AG04450 (cell line): ENCODE results near the gene ITGB2. TPM values are rescaled to one million over a fixed set of nuclear protein-coding genes. Genes with fewer than 3 reads are reported as not detected.

Source experiments
- CTCF ChIA-PET: fragments of 300-600, 350-600 bp; formaldehyde crosslinking; extraction: SDS; loops from one replicate; lab custom pipeline; 2022; ENCODE audit warnings: antibody characterized with exemption, inconsistent platforms; lab: Charles Lee
- POLR2A ChIA-PET: fragments of 350-600 bp; formaldehyde crosslinking; extraction: SDS; loops from one replicate; lab custom pipeline; 2021; ENCODE audit warnings: antibody characterized with exemption, inconsistent platforms; lab: Yijun Ruan, JAX
- DNase-seq: peaks from one replicate; pipeline ENCODE4 v3.0.0-alpha.2; 2011; ENCODE audit warnings: low read depth, low spot score
- H3K27ac ChIP-seq: one replicate; pipeline ENCODE4 v1.5.1; 2012; ENCODE audit warnings: low read depth, low read length, control low read depth
- H3K27me3 ChIP-seq: one replicate; pipeline ENCODE4 v1.6.0; 2012; ENCODE audit warnings: low read length; ENCODE audit not compliant: control insufficient read depth, insufficient read depth
- H3K4me3 ChIP-seq: 2 replicates; pipeline ENCODE4 v1.5.1; 2011; ENCODE audit warnings: mild to moderate bottlenecking, low read depth, low read length, control low read depth
- H3K9me3 ChIP-seq: 2 replicates; pipeline ENCODE4 v1.5.1; 2012; ENCODE audit warnings: low read length; ENCODE audit not compliant: control insufficient read depth, insufficient read depth
- CTCF ChIP-seq: IDR thresholded peaks from 2 replicates; pipeline ENCODE4 v1.5.1; 2011; ENCODE audit warnings: low read depth, low read length, control low read depth, inconsistent platforms
- polyA plus RNA-seq: library from polyadenylated mRNA; depleted of rRNA; stranded (reverse); fragments of >200 nt; gene quantifications from 2 replicates; pipeline ENCODE4 v1.2.3, GENCODE V29; 2011

The ITGB2 gene
- polyA plus RNA-seq, 1 experiment: 0.04 TPM

GRCh38 chr21:44893948-44894656, 26.6 kb downstream of the ITGB2 start:
- Histone ChIP-seq H3K27ac (no peak overlapping the region), H3K4me3 (no peak overlapping the region), H3K9me3 (peaks cover 7% of the 10 kb centered on the region; the same call in 1 of the 2 replicates), H3K27me3 (peaks cover 55% of the 10 kb centered on the region)
- no peak for TF ChIP-seq CTCF
- no peak for DNase-seq
- CTCF ChIA-PET: interaction anchor here (0.6 to 2.8 kb wide), 6 partner anchors 13 to 243 kb away, joined by 3 to 8 read pairs (median 4); no protein-coding TSS in a partner anchor
- POLR2A ChIA-PET: interaction anchor here (0.6 kb wide), 1 partner anchor 67 kb away, joined by 5 read pairs; no protein-coding TSS in a partner anchor

- ChIA-PET CTCF (interaction anchor here (0.8 to 2.8 kb wide), 7 partner anchors 24 to 244 kb away, joined by 3 to 8 read pairs (median 3); no protein-coding TSS in a partner anchor), POLR2A (no interaction called here)
- peaks cover 51% of the 10 kb centered on the region for H3K27me3 ChIP-seq
- no peak overlapping the region for H3K4me3 ChIP-seq
- no peak for TF ChIP-seq CTCF
- H3K9me3 ChIP-seq: peaks cover 9% of the 10 kb centered on the region; the same call in 1 of the 2 replicates
- DNase-seq: no peak
- no peak overlapping the region for H3K27ac ChIP-seq
Observed at GRCh38 chr21:44893278-44893556, 27.5 kb downstream of the ITGB2 start.

- peak; percentile 87 for TF ChIP-seq CTCF
- no peak overlapping the region for H3K27ac ChIP-seq
- DNase-seq: no peak
- peaks cover 12% of the 10 kb centered on the region for H3K9me3 ChIP-seq
- H3K4me3 ChIP-seq: no peak overlapping the region
- CTCF ChIA-PET: interaction anchor here (0.6 to 2.8 kb wide), 23 partner anchors 15 to 976 kb away, joined by 3 to 8 read pairs (median 3); no protein-coding TSS in a partner anchor
- POLR2A ChIA-PET: interaction anchor here (0.7 kb wide), 2 partner anchors 43 to 70 kb away, joined by 5 to 7 read pairs; no protein-coding TSS in a partner anchor
- peaks cover 50% of the 10 kb centered on the region for H3K27me3 ChIP-seq
Observed at GRCh38 chr21:44892536-44893277, 28.0 kb downstream of the ITGB2 start.

GRCh38 chr21:44892095-44892494, 28.6 kb downstream of the ITGB2 start:
- H3K4me3 ChIP-seq: no peak overlapping the region
- H3K9me3 ChIP-seq: peaks cover 17% of the 10 kb centered on the region
- ChIA-PET CTCF (interaction anchor here (0.6 to 2.6 kb wide), 17 partner anchors 14 to 976 kb away, joined by 3 to 7 read pairs (median 4); no protein-coding TSS in a partner anchor), POLR2A (interaction anchor here (0.7 kb wide), 1 partner anchor 71 kb away, joined by 7 read pairs; no protein-coding TSS in a partner anchor)
- TF ChIP-seq CTCF: no peak
- H3K27ac ChIP-seq: no peak overlapping the region
- DNase-seq: no peak
- H3K27me3 ChIP-seq: peaks cover 49% of the 10 kb centered on the region

GRCh38 chr21:44891631-44892031, 29.1 kb downstream of the ITGB2 start:
- H3K4me3 ChIP-seq: no peak overlapping the region
- ChIA-PET POLR2A (no interaction called here), CTCF (interaction anchor here (0.7 to 2.6 kb wide), 5 partner anchors 16 to 245 kb away, joined by 4 to 7 read pairs (median 6); no protein-coding TSS in a partner anchor)
- H3K9me3 ChIP-seq: peaks cover 19% of the 10 kb centered on the region
- peaks cover 49% of the 10 kb centered on the region for H3K27me3 ChIP-seq
- DNase-seq: no peak
- no peak for TF ChIP-seq CTCF
- H3K27ac ChIP-seq: no peak overlapping the region
